Measurements from ENCODE around the gene HELZ2. TPM values are rescaled to one million over a fixed set of nuclear protein-coding genes. Genes with fewer than 3 reads are reported as not detected.

The HELZ2 gene
- total RNA-seq, 2 experiments from 2014 or later: 118 to 128 TPM

DNA sequence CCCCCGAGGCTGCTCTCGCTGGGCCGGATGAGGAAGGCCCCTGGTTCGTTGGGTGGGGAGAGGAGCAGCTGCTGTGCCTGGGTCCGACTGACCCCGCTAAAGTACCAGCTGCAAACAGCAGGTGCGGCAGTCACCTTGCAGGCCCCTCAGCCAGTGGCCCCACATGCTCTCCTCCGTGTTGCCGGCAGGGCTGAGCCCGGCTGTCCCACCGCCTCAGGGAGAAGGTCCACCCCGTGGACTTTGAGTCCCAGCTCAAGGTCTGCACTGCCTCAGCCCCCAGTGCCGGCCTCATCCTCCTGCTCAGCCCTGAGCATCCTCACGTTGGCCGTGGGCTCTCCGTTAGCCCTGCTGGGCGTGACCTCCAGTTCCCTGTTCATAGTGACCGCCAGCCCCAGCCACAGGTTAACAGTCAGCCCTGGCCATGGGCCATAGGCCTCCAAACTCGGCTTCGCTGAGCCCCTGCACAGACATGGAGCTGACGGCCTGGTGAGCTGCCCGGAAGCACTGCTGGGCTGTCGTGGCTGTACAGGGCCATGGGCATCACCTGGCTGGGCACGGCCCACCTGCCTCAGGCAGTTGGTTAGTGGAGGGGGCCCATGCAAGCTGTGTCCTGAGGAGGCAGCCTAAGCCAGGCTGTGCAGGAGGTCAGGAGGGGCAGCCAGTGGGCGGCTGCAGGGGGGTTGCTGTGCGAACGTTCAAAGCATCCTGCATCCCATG, 29.6 kb downstream of the HELZ2 start:
- Mint-ChIP-seq H3K4me1 (no peaks in the 10 kb centered on the region), H3K36me3 (no peaks in the 10 kb centered on the region), H3K9me3 (no peaks in the 10 kb centered on the region), H3K27me3 (peaks cover 3% of the 10 kb centered on the region), H3K27ac (no peak overlapping the region), H3K4me3 (no peak overlapping the region)
- ATAC-seq (ENCODE audit: low read depth): no peak
- POLR2A ChIA-PET: interaction anchor here (1.2 kb wide), 1 partner anchor 9 kb away, joined by 5 read pairs; no protein-coding TSS in a partner anchor
- DNase-seq: no peak

DNA sequence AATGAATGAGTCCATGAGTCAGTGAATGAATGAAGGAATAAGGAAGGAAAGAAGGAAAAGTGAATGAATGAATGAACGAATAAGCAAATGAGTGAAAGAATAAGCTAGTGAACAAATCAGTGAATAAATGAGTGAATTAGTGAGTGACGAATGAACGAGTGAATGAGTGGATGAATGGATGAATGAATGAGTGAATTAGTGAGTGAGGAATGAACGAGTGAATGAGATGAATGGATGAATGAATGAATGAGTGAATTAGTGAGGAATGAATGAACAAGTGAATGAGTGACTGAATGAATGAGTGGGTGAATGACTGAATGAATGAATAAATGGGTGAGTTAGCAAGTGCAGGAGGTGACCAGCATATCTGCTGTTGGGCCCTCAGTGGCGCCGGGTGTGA, 30.3 kb downstream of the HELZ2 start:
- no peaks in the 10 kb centered on the region for H3K27me3 Mint-ChIP-seq
- H3K36me3 Mint-ChIP-seq: no peaks in the 10 kb centered on the region
- POLR2A ChIA-PET: interaction anchor here (1.2 kb wide), 1 partner anchor 9 kb away, joined by 5 read pairs; no protein-coding TSS in a partner anchor
- no peak for ATAC-seq (ENCODE audit: low read depth)
- DNase-seq: no peak
- no peak overlapping the region for H3K27ac Mint-ChIP-seq
- H3K9me3 Mint-ChIP-seq: no peaks in the 10 kb centered on the region
- no peaks in the 10 kb centered on the region for H3K4me1 Mint-ChIP-seq
- no peak overlapping the region for H3K4me3 Mint-ChIP-seq

DNA sequence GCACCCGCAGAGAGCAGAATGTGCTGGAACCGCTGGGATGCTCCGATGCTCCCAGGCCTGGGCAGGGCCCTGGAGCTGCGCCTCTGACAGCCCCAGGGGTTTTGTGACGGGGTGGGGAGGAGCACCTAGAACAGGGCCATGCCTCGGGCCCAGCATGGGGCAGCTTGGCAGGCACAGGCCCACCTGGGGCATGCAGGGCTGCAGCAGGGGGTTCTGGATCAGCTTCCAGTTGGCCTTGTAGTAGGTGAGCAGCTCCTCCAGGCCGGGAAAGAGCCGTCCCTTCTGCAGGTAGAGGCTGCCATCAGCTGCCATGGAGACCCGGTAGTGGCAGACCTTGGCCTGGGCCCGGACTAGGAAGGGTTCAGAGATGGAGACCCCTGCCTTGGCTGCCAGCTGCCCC, 30.9 kb downstream of the HELZ2 start:
- H3K4me1 Mint-ChIP-seq: no peaks in the 10 kb centered on the region

DNA sequence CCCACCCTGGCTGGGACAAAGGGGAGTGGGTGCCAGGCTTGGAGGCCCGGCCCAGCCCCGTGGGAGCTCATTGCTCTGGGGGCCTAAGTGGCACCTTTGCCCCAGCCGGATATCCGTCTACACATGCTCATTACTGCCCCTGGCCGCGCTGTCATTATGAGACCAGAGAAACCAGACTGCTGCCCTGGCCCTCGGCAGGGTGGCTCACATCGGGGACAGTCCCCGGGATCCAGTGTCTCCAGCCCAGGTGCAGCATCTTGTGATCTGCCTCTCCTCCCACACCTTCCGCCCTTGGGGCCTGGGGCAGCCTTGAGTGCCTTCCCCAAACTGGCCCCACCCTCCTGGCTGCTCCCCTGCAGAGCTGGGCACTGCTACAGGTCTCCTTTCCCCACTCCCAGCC, 31.3 kb downstream of the HELZ2 start:
- no peaks in the 10 kb centered on the region for H3K4me1 Mint-ChIP-seq
- H3K36me3 Mint-ChIP-seq: no peaks in the 10 kb centered on the region
- H3K9me3 Mint-ChIP-seq: no peaks in the 10 kb centered on the region
- H3K27ac Mint-ChIP-seq: no peak overlapping the region
- DNase-seq (no peak), ATAC-seq (ENCODE audit: low read depth) (no peak)
- no peaks in the 10 kb centered on the region for H3K27me3 Mint-ChIP-seq
- POLR2A ChIA-PET: interaction anchor here (1.4 kb wide), 1 partner anchor 10 kb away, joined by 6 read pairs; no protein-coding TSS in a partner anchor
- no peak overlapping the region for H3K4me3 Mint-ChIP-seq

More for the DNA sequence above, 30.9 kb downstream of the HELZ2 start:
- H3K4me3 Mint-ChIP-seq: no peak overlapping the region
- no peak overlapping the region for H3K27ac Mint-ChIP-seq
- POLR2A ChIA-PET: interaction anchor here (1.2 kb wide), 1 partner anchor 10 kb away, joined by 5 read pairs; no protein-coding TSS in a partner anchor
- H3K36me3 Mint-ChIP-seq: no peaks in the 10 kb centered on the region
- ATAC-seq (ENCODE audit: low read depth) (no peak), DNase-seq (no peak)
- H3K9me3 Mint-ChIP-seq: no peaks in the 10 kb centered on the region
- no peaks in the 10 kb centered on the region for H3K27me3 Mint-ChIP-seq

DNA sequence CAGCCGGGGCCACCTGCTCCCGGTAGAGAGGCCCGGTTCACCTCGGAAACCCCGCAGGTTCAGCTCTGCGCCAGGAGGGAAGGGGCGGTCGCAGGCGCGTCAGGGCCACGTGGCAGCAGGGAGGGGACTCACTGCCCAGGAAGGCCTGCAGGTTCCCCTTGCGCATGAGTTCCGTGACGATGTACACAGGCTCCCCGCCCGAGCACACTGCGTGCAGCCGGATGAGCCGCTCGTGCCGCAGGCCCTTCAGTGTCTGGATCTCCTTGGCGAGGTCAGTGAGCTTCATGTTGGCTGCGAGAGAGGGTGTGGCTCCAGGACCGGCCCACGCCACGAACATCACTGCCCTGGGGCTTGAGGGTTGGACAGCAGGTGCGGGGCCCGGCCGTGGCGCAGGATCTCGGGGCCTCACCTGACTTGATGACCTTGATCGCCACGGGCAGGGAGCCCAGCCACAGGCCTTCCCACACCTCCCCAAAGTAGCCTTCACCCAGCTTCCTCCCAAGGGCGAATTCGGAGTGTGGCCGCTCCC, 31.9 kb downstream of the HELZ2 start:
- no peaks in the 10 kb centered on the region for H3K36me3 Mint-ChIP-seq
- H3K4me1 Mint-ChIP-seq: no peaks in the 10 kb centered on the region
- ATAC-seq (ENCODE audit: low read depth) (no peak), DNase-seq (no peak)
- H3K4me3 Mint-ChIP-seq: no peak overlapping the region
- no peak overlapping the region for H3K27ac Mint-ChIP-seq
- H3K27me3 Mint-ChIP-seq: no peaks in the 10 kb centered on the region
- no peaks in the 10 kb centered on the region for H3K9me3 Mint-ChIP-seq
- POLR2A ChIA-PET: interaction anchor here (0.6 to 1.4 kb wide), 2 partner anchors 10 to 100 kb away, joined by 3 to 6 read pairs; no protein-coding TSS in a partner anchor

DNA sequence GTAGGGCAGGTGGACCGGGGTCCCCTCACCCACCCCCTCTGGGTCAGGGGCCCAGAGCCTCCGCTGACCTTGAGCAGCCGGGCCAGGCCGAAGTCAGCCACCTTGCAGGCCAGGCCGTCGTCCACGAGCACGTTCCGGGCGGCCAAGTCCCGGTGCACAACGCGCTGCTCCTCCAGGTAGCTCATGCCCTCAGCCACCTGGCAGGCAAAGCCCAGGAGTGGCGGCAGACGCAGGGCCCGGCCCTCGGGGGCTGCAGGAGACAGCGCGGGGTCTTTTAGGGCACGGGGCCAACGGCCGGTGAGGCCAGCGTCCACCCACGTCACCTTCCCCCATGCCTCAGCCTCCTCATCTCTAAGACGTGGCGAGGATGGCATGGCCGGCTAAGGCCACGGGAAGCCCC, 32.7 kb downstream of the HELZ2 start:
- Mint-ChIP-seq H3K4me3 (no peak overlapping the region), H3K27ac (no peak overlapping the region), H3K9me3 (no peaks in the 10 kb centered on the region), H3K27me3 (no peaks in the 10 kb centered on the region), H3K4me1 (no peaks in the 10 kb centered on the region), H3K36me3 (no peaks in the 10 kb centered on the region)
- no peak for ATAC-seq (ENCODE audit: low read depth)
- POLR2A ChIA-PET: interaction anchor here (1.4 kb wide), 1 partner anchor 11 kb away, joined by 6 read pairs; no protein-coding TSS in a partner anchor
- no peak for DNase-seq

DNA sequence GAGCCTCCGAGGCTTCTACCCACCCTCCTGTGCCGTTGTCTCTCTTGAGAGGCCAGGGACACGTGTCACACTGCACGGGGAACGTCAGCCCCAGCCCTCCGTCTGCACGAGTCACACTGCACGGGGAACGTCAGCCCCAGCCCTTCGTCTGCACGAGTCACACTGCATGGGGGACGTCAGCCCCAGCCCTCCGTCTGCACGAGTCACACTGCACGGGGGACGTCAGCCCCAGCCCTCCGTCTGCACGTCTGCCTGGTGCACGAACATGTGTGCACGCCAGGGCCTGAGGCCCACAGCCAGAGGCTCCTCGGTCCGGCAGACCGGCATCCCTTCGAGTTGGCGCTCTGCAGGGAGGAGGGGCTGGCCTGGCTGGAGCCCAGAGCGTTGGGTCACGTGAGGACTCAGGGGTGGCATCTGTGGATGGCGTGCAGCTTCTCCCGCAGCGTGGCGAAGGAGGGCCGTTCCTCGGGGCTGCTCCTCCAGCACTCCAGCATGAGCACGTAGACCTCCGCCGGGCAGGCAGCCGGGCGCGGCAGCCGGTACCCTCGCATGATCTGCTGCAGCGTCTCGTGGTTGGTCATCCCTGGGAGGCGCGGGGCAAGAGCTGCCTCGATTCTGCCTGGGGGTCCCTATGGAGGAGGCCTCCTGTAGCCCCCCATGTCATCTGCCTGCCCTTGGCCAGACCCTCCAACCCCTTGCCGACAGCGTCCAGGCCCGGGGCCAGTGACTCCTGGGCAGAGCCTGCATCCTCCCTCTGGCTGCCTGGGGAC, 33.4 kb downstream of the HELZ2 start:
- POLR2A ChIA-PET: no interaction called here
- Mint-ChIP-seq H3K27ac (no peak overlapping the region), H3K9me3 (no peaks in the 10 kb centered on the region), H3K36me3 (no peaks in the 10 kb centered on the region), H3K4me3 (no peak overlapping the region), H3K27me3 (no peaks in the 10 kb centered on the region), H3K4me1 (no peaks in the 10 kb centered on the region)
- ATAC-seq (ENCODE audit: low read depth) (no peak), DNase-seq (no peak)

DNA sequence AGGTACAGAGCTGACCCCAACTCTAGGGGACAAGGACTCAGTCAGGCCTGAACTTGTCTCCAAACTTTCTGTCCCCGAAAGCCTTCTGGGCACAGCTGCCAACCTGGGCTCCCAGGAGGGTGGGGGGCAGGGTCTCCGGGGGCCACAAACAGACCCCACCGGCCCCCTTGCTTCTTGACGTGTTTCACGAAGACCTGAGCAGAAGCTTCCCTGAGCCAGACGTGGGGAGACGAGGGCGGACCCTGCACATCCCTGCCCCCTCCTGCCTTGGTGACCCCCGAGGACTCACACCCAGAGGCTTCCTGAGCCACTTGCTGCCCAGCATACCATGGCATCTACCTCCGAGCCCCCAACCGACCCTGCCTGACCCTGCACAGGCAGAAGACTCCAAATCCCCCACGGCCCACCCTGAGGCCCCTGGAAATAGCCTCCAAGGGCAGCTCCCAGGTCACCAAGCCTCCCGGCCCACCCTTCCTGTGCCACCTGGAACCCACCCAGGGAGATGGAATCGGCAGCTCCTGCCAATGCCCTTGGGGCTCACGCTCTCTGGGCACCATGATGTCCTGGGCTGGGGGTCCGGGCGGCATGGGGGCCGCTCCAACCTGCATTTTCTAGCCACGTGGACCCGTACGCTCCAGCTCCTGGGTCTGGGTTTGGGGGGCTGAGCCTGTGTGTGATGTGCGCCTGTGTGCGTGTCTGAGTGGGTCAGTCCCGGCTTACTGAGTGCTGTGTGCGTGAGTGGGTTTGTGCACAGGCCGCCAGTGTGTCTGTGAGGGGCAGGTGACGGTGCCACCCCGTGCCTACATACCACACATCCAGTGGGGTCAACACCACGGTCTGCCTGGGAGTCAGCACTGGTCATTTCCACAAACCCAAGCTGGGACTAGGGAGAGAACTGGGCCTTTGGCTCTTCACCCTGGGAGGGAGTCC, 34.3 kb downstream of the HELZ2 start:
- Mint-ChIP-seq H3K9me3 (no peaks in the 10 kb centered on the region), H3K36me3 (no peaks in the 10 kb centered on the region), H3K27ac (no peak overlapping the region), H3K4me1 (no peaks in the 10 kb centered on the region), H3K4me3 (no peak overlapping the region), H3K27me3 (no peaks in the 10 kb centered on the region)
- POLR2A ChIA-PET: interaction anchor here (0.5 to 2.8 kb wide), 4 partner anchors 14 to 102 kb away, joined by 3 to 13 read pairs (median 4); partner anchors contain the start of gene HELZ2
- ATAC-seq (ENCODE audit: low read depth) (no peak), DNase-seq (no peak)

DNA sequence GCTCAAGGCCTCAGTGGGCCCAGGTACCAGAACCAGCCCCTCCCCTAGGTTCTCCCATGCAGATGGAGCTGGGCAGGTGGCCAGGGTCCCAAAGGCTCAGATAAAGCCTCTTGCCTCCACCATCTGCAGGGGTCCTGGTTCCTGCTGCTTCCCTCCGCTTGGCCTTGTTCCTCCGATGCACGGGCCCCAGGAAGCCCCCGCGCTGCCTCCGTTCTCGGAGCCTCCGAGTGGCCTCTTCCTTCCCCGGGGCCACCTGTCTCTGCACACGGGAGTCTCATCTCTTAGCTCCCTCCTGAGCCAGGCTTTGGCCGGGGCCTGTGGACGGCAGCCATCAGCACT, 35.0 kb downstream of the HELZ2 start:
- H3K27ac Mint-ChIP-seq: peak overlapping the region; percentile 64
- H3K4me3 Mint-ChIP-seq: no peak overlapping the region
- ATAC-seq (ENCODE audit: low read depth) (no peak), DNase-seq (no peak)
- no peaks in the 10 kb centered on the region for H3K4me1 Mint-ChIP-seq
- no peaks in the 10 kb centered on the region for H3K27me3 Mint-ChIP-seq
- no peaks in the 10 kb centered on the region for H3K36me3 Mint-ChIP-seq
- H3K9me3 Mint-ChIP-seq: no peaks in the 10 kb centered on the region
- POLR2A ChIA-PET: interaction anchor here (0.5 to 3.7 kb wide), 6 partner anchors 14 to 103 kb away, joined by 3 to 18 read pairs (median 7); partner anchors contain the start of gene HELZ2

DNA sequence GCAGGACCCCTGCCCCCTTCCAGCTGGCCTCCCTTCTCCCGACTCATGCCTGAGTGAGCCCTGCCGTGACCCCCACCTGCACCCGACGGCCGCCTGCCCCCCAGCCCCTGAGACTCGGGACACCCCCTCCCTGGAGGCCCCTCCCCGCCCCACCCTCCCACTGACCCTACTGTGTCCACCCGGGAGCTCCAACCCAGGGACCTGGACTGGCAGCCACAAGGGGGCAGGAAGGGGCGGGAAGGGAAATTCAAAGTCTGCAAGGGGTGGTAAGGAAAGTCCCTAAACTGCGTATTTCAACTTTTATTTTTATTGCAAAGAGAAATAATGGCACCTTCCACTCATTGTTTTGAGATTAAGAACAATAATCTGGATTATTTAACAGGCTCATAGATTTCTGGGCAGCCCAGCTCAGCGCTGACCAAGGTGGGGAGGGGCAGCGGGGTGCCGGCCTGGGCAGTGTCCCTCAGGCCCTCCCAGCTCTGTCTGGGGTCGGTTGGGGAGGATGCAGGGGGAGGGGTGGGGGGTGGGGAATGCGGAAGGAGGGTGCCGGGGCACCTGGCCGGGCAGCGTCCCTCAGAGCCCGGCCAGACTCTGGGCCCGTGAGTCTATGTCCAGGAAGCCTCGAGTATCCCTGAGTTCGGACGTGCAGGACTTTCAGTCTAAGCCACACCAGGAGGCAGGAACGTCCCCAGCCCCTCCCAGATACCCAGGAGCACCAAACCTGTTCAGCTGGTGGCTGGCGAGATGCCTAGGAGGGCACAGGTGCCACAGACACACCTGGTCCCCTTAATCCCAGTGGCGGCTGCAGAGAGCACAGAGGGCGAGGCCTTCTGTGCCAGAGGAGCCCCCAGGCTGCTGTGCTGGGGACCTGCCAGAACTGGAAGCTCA, 35.6 kb downstream of the HELZ2 start:
- Mint-ChIP-seq H3K4me1 (no peaks in the 10 kb centered on the region), H3K9me3 (no peaks in the 10 kb centered on the region)
- ATAC-seq (ENCODE audit: low read depth): no peak

DNA sequence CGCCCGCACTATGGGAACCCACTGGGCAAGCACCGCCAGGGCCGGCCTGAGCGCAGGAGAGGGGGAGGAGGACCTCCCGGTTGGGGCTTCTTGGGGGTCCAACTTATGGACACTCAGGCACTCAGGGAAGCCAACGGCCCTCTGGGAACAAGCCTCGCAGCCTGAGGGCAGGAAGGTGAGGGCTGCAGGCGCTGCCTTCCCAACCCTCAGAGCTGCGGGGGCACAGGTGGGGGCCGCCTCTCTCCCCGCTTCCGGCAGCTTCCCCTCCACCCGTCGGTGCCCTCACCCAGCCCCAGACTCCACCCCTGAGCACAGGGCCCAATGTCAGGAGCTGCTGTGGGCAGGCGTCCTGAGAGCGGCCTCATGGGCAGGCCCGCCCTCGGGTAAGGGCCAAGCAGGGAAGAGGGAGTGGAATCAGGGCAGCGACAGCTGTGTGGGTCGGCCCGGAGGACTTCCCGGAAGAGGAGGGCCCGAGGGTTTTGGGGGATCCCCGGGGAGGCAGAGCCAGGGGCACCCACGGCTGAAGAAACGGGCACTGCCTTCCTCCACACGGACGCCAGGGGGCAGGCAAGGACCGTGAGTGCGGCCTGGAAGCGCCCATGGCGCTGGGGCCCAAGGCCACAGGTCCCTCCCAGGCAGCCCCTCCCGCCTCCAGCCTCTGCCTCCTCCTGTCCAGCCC, 36.4 kb downstream of the HELZ2 start:
- peak; percentile 96 for DNase-seq
- H3K27me3 Mint-ChIP-seq: no peaks in the 10 kb centered on the region
- peak; percentile 96 for ATAC-seq (ENCODE audit: low read depth)

More for the DNA sequence above, 35.6 kb downstream of the HELZ2 start:
- Mint-ChIP-seq H3K27me3 (no peaks in the 10 kb centered on the region), H3K27ac (peak overlapping the region; percentile 93), H3K36me3 (no peaks in the 10 kb centered on the region), H3K4me3 (peak overlapping the region; percentile 76)
- DNase-seq: no peak
- POLR2A ChIA-PET: interaction anchor here (0.8 to 5.1 kb wide), 14 partner anchors 14 to 418 kb away, joined by 3 to 88 read pairs (median 6); partner anchors contain the start of genes ARFRP1, GMEB2, HELZ2 and LIME1

More for the DNA sequence above, 36.4 kb downstream of the HELZ2 start:
- Mint-ChIP-seq H3K27ac (peak overlapping the region; percentile 93), H3K36me3 (no peaks in the 10 kb centered on the region), H3K4me3 (peak overlapping the region; percentile 76), H3K9me3 (no peaks in the 10 kb centered on the region), H3K4me1 (no peaks in the 10 kb centered on the region)
- POLR2A ChIA-PET: interaction anchor here (0.5 to 5.1 kb wide), 16 partner anchors 15 to 464 kb away, joined by 3 to 88 read pairs (median 6); partner anchors contain the start of genes ARFRP1, GMEB2, HELZ2 and LIME1
